ENCODE results near the gene EGR1.

Gene EGR1

DNA sequence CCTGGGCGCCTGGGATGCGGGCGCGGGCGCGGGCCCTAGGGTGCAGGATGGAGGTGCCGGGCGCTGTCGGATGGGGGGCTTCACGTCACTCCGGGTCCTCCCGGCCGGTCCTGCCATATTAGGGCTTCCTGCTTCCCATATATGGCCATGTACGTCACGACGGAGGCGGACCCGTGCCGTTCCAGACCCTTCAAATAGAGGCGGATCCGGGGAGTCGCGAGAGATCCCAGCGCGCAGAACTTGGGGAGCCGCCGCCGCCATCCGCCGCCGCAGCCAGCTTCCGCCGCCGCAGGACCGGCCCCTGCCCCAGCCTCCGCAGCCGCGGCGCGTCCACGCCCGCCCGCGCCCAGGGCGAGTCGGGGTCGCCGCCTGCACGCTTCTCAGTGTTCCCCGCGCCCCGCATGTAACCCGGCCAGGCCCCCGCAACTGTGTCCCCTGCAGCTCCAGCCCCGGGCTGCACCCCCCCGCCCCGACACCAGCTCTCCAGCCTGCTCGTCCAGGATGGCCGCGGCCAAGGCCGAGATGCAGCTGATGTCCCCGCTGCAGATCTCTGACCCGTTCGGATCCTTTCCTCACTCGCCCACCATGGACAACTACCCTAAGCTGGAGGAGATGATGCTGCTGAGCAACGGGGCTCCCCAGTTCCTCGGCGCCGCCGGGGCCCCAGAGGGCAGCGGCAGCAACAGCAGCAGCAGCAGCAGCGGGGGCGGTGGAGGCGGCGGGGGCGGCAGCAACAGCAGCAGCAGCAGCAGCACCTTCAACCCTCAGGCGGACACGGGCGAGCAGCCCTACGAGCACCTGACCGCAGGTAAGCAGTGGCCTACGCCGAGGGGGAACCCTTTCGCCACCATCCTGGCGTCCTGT lies at the start of gene EGR1:
TSS of gene EGR1 (plus strand) at position 219 of the 864 bp plus-strand sequence. CDS start at position 502, 283 bp downstream.
- Mint-ChIP-seq H3K36me3 (peaks cover 17% of the 10 kb centered on the region), H3K9me3 (no peaks in the 10 kb centered on the region)
- ATAC-seq (ENCODE audit: low read depth) = peak; percentile 57

DNA sequence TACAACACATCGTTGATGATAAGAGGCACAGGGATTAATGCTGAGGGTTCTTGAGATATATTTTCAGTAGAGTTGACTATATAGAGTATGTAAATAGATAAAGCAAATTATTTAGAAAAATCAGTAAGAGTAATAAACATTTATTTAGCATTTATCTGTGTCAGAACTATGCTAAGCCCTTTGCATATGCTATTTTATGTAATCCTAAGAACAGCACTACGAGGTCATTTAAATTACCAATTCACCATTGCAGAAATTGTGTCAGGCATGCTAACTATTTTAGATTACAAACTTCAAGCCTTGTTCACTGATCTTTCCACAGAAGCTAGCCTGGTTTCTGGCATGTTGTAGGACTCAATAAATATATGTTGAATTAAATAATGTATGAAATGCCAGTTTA lies 46.8 kb upstream of the EGR1 start:
- no peaks in the 10 kb centered on the region for H3K4me1 Mint-ChIP-seq
- ATAC-seq (ENCODE audit: low read depth) = no peak
- H3K27me3 Mint-ChIP-seq = no peaks in the 10 kb centered on the region
- H3K36me3 Mint-ChIP-seq = peaks cover 25% of the 10 kb centered on the region
- no peak overlapping the region for H3K27ac Mint-ChIP-seq
- H3K9me3 Mint-ChIP-seq = no peaks in the 10 kb centered on the region
- DNase-seq (ENCODE audit: low spot score in 2 of 2) = no peak
- no peak overlapping the region for H3K4me3 Mint-ChIP-seq

More for the DNA sequence above, at the start of gene EGR1:
- DNase-seq (ENCODE audit: low spot score in 2 of 2) = peak; percentile 65
- Mint-ChIP-seq H3K27me3 (no peaks in the 10 kb centered on the region), H3K4me1 (peaks cover 27% of the 10 kb centered on the region), H3K4me3 (peak within 1 kb of the TSS; percentile 92), H3K27ac (peak within 1 kb of the TSS; percentile 94)

DNA sequence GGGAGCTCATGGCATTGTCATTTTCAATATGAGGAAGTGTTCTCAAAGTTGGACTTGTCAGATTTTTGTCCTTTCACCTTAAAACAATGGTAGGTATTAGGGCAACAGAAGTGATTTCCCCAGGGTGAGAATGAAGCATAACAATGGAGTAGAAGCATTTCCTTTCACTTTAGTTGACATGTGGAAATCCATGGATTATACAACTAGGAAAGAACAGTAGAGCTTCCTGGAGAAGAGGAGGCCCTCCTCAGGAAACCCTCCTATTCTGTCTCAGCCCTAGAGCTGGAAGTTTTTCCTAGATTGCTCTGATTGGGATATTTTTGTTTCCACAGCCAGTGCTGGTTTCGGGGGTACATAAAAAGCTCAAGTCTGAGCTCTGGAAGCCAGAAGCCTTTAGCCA lies 40.2 kb upstream of the EGR1 start:
- no peak overlapping the region for H3K27ac Mint-ChIP-seq
- no peak for ATAC-seq (ENCODE audit: low read depth)
- H3K9me3 Mint-ChIP-seq = no peaks in the 10 kb centered on the region
- H3K4me1 Mint-ChIP-seq = no peaks in the 10 kb centered on the region
- no peak overlapping the region for H3K4me3 Mint-ChIP-seq
- peaks cover 42% of the 10 kb centered on the region for H3K36me3 Mint-ChIP-seq
- no peaks in the 10 kb centered on the region for H3K27me3 Mint-ChIP-seq
- DNase-seq (ENCODE audit: low spot score in 2 of 2) = no peak

DNA sequence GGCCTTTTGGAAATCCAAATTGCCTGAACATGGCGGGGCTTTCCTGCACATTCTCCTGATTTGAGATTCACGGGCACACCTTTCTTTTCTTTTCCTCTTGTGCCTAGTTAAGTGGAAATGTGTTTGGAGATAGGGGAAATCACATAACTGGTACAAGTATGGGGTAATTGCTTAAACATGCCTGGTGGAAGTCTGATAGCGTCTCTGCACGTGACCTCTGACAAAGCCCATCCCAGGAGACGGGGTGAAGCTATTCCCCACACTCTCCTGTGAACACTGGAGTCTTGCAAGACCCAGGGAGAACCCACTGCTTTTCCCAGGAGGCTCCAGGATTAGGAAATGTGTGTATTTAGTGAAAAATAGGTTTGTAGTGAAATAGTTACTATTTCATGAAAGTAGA lies 29.3 kb upstream of the EGR1 start:
- peaks cover 22% of the 10 kb centered on the region for H3K36me3 Mint-ChIP-seq
- no peak overlapping the region for H3K27ac Mint-ChIP-seq

DNA sequence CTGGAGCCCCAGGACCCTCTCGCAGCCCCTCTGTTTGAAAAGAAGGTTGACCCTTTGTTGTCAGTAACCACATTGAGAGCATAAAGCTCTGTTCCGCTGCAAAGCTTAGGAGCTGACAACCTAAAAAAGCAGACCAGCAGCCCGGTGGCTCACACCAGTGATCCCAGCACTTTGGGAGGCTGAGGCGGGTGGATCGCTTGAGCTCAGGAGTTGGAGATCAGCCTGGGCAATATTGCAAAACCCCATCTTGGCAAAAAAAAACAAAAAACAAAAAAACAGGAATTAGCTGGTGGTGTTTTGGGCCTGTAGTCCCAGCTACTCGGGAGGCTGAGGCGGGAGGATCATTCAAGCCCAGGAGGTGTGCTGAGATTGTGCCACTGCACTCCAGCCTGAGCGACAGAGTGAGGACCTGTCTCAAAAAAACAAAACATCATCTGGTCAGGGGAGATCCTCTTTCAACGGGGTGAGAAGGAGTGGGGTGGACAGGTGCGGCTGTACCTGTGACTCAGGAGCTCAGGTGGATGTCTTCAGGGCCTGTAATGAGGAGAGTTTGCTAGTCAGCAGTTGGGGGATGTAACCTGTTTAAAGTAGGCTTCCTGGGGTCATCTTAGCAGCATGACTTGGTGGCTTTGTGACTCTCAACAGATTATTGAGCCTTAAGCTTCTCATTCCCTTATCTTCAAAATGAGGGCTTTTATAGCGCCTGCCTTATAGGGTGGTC lies 27.1 kb upstream of the EGR1 start:
- H3K27ac Mint-ChIP-seq = no peak overlapping the region
- ATAC-seq (ENCODE audit: low read depth) = no peak
- H3K27me3 Mint-ChIP-seq = peaks cover 4% of the 10 kb centered on the region
- no peaks in the 10 kb centered on the region for H3K9me3 Mint-ChIP-seq
- no peak for DNase-seq (ENCODE audit: low spot score in 2 of 2)
- H3K4me3 Mint-ChIP-seq = peak overlapping the region; percentile 87
- H3K4me1 Mint-ChIP-seq = peaks cover 13% of the 10 kb centered on the region
- H3K36me3 Mint-ChIP-seq = peaks cover 13% of the 10 kb centered on the region

More for the DNA sequence above, 29.3 kb upstream of the EGR1 start:
- Mint-ChIP-seq H3K27me3 (peaks cover 4% of the 10 kb centered on the region), H3K4me1 (peaks cover 13% of the 10 kb centered on the region), H3K4me3 (no peak overlapping the region), H3K9me3 (no peaks in the 10 kb centered on the region)
- DNase-seq (ENCODE audit: low spot score in 2 of 2) = no peak
- no peak for ATAC-seq (ENCODE audit: low read depth)

DNA sequence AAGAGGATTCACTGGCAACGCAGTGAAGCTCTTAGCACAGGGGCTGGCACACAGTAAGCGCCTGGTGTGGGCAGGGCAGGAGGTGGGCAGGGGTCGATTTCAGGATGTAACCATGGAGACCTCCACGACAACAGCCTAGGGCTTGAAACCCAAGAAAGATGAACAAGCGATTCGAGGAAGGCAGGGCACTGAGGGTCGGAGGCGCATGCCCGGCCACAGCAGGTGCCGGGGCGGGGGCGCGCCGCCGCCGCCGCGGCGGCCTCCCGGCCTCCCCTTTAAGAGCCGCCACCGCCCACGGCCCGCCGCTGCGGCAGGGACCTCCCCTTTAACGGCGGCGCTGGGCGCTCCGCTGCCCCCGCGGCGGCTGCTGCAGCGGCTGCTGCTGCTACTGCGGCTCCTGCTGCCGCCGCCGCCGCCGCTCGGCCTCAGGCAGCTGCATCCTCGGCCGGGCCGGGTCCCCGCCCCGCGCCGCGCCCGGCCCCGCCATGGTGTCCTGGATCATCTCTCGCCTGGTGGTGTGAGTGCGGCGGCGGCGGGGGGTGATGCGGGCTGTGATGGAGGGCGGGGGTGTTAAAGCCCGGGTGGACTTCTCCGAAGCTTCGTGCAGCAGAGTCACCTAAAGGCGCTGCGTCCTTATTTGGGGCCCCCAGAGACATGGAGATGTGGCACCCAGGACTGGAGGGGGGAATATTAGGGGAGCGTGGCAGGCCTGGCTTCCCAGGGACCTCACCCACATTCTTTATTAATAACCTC lies 26.4 kb upstream of the EGR1 start, which contains the start of gene REEP2:
TSS of gene REEP2 (plus strand) at position 334 of the 753 bp plus-strand sequence. CDS start at position 486, 152 bp downstream.
- ATAC-seq (ENCODE audit: low read depth) (peak; percentile 85), DNase-seq (ENCODE audit: low spot score in 2 of 2) (peak; percentile 52 to 58)
- Mint-ChIP-seq H3K27ac (no peak within 1 kb of the TSS), H3K36me3 (peaks cover 13% of the 10 kb centered on the region), H3K4me3 (peak within 1 kb of the TSS; percentile 87), H3K9me3 (no peaks in the 10 kb centered on the region), H3K27me3 (peaks cover 4% of the 10 kb centered on the region), H3K4me1 (peaks cover 13% of the 10 kb centered on the region)

DNA sequence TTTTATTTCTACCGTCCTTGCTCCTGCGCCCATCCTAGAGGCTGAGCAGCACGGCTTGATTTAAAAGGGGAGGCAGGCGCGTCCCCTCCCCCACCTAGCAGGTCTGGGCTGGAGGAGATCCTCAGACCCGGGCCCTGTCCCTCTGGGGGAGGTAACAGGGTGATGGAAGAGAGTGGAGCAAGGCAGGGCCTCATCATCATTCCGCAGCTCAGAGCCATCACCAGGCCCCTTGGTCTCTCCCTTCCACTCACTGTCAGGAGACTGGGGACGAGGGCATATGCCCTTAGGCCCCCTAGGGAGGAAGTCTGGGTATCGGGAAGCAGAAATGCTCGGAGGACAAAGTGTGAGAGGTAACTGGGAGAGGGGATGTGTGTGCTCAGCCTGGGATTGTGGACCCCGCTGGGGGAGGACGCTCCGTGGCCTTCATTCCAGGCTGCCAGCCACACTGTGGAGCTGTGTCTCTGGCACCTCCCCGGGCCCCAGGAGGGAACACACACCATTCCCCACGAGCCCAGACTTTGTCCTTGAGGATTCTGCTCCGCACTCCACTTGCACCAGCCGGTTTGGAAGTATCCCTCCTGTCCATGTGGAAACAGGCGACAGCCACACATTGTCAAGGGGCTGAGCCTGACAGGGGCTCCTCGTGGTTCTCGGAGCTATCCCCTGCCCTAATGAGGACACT lies 25.7 kb upstream of the EGR1 start:
- peaks cover 13% of the 10 kb centered on the region for H3K4me1 Mint-ChIP-seq
- H3K4me3 Mint-ChIP-seq = peak overlapping the region; percentile 87
- no peak for ATAC-seq (ENCODE audit: low read depth)
- DNase-seq (ENCODE audit: low spot score in 2 of 2) = no peak
- H3K36me3 Mint-ChIP-seq = peaks cover 11% of the 10 kb centered on the region
- no peaks in the 10 kb centered on the region for H3K9me3 Mint-ChIP-seq
- H3K27ac Mint-ChIP-seq = no peak overlapping the region
- H3K27me3 Mint-ChIP-seq = peaks cover 4% of the 10 kb centered on the region

DNA sequence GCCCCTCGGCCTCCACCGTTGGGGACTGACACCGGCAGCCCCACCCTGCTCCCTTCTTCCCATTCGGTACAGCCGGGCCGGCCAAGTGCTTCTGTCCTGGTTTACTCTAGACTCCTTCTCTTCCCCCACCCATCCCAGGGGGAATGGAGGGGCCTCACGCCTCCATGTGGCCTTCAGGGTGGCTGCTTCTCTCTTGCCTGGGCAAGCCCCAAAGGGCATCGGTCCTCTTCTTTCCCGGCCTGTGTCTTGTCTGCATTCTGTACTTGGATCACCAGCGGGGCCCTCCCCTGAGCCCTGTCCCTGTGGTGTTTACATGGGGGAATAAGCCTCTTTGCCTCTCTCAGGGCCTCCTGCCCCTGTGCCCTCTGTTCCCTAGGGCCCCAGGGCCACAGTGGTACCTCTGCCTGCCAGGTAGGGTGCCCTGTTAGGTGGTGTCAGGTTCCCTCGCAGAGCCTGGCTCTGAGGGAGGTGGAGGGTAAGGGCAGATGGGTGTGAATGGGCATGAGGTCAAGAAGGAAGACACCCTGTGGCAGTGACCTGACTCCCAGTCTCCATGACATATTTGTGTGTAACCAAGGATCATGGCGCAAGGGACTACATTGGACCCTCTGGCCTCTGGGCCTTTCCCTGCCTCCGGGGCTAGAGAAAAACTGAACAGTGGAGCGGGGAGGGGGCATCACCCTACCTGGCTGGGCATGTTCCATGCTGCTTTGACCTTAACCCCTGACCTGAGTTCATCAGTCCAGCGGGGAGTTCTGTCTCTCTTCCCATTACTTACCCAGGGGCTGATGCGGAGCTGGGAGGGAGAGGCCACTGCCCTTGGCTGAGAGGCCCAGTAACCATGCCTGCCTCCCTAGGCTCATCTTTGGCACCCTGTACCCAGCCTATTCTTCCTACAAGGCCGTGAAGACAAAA lies 24.9 kb upstream of the EGR1 start:
- ATAC-seq (ENCODE audit: low read depth) = no peak
- DNase-seq (ENCODE audit: low spot score in 2 of 2) = no peak
- H3K4me3 Mint-ChIP-seq = peak overlapping the region; percentile 49
- peaks cover 13% of the 10 kb centered on the region for H3K4me1 Mint-ChIP-seq
- peaks cover 5% of the 10 kb centered on the region for H3K36me3 Mint-ChIP-seq
- H3K27me3 Mint-ChIP-seq = peaks cover 4% of the 10 kb centered on the region
- no peaks in the 10 kb centered on the region for H3K9me3 Mint-ChIP-seq
- H3K27ac Mint-ChIP-seq = no peak overlapping the region

DNA sequence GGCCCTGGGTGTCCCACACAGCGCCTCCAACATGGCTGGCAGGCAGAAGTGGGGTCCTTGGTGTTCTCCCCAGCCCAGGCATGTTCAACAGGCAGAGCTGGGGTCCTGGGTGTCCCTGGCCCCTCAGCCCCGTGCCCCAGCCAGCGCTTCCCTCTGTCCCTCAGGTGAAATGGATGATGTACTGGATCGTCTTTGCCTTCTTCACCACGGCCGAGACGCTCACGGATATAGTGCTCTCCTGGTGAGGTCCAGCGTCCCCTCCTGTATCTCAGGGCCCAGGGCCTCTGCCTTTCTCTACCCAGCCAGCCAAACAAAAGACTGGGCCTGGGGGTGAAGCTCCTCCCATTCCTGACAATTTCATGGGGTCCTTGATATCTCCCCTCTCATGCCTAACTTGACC lies 24.1 kb upstream of the EGR1 start:
- H3K27ac Mint-ChIP-seq = no peak overlapping the region
- peaks cover 13% of the 10 kb centered on the region for H3K4me1 Mint-ChIP-seq
- DNase-seq (ENCODE audit: low spot score in 2 of 2) (no peak), ATAC-seq (ENCODE audit: low read depth) (no peak)
- H3K4me3 Mint-ChIP-seq = no peak overlapping the region
- H3K27me3 Mint-ChIP-seq = peaks cover 4% of the 10 kb centered on the region
- H3K36me3 Mint-ChIP-seq = no peaks in the 10 kb centered on the region
- no peaks in the 10 kb centered on the region for H3K9me3 Mint-ChIP-seq

DNA sequence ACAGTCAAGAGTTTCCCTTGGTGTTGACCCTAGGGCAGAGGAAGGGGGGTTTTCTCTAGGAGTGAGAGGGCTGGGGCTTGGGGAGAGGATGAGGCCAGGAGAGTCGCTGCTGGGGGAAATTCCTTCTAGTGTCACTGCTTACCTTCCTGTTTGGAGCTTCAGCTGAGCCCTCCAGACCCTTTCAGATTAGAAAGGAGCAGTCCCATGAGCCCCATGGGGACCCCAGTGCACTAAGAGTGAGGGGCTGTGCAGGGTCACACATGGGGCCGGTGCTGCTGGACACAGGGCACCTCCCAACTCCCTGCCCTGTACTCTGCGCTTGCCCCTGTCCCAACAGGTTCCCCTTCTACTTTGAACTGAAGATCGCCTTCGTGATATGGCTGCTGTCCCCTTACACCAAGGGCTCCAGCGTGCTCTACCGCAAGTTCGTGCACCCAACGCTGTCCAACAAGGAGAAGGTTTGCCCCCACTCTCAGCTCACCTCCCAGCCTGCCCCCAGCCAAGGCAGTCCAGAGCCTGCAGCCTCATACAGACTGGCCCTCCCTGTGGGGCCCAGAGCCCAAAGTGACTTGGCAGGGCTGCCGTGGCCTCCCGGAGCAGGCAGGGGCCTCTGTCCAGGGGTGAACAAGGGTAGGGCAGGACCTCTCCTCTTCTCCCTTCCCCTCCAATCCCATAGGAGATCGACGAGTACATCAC lies 21.1 kb upstream of the EGR1 start:
- Mint-ChIP-seq H3K4me3 (no peak overlapping the region), H3K27ac (no peak overlapping the region), H3K4me1 (no peaks in the 10 kb centered on the region), H3K27me3 (peaks cover 2% of the 10 kb centered on the region), H3K36me3 (no peaks in the 10 kb centered on the region), H3K9me3 (no peaks in the 10 kb centered on the region)
- ATAC-seq (ENCODE audit: low read depth) (no peak), DNase-seq (ENCODE audit: low spot score in 2 of 2) (no peak)

DNA sequence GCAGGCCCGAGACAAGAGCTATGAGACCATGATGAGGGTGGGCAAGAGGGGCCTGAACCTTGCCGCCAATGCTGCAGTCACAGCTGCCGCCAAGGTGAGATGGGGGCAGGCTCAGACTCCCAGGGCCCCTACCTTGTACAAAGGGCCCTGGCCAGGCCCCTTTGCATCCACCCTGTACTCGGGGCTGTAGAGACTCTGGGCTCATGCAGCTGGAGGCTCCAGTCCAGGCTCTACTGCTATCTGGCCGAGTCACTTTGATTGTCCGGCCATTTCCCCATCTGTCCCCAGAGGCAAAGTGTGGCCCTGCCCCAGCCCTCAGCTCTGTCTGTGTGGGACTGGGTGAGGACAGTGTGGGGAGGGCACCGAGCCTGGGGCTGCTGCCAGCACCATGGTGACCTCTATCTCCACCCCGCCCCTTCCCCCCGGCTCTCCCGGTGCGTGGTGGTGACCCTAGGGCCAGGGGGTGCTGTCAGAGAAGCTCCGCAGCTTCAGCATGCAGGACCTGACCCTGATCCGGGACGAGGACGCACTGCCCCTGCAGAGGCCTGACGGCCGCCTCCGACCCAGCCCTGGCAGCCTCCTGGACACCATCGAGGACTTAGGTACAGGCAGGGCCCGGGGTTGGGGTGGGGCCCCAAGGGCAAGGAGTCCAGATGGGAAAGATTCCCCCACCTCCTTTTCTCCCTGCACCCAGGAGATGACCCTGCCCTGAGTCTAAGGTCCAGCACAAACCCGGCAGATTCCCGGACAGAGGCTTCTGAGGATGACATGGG lies 20.3 kb upstream of the EGR1 start:
- no peak overlapping the region for H3K4me3 Mint-ChIP-seq
- H3K27ac Mint-ChIP-seq = no peak overlapping the region
- ATAC-seq (ENCODE audit: low read depth) = no peak
- H3K36me3 Mint-ChIP-seq = no peaks in the 10 kb centered on the region
- H3K9me3 Mint-ChIP-seq = no peaks in the 10 kb centered on the region
- H3K4me1 Mint-ChIP-seq = peaks cover 2% of the 10 kb centered on the region
- DNase-seq (ENCODE audit: low spot score in 2 of 2) = no peak
- peaks cover 3% of the 10 kb centered on the region for H3K27me3 Mint-ChIP-seq

Measured in memory B cell (primary cell).